Measurements from ENCODE around the gene PRSS12.

Gene PRSS12

GRCh38 chr4:118284169-118284568 lies 68.6 kb downstream of the PRSS12 start:
- DNase-seq (ENCODE audit: low spot score) = no peak
- no peak for TF ChIP-seq CTCF (IDR thresholded peaks at IDR 0.05; ENCODE audit: extremely low read depth, missing control alignments)

- no peak for DNase-seq (ENCODE audit: low spot score)
- no peak for TF ChIP-seq CTCF (IDR thresholded peaks at IDR 0.05; ENCODE audit: extremely low read depth, missing control alignments)
These were observed 70.1 kb downstream of the PRSS12 start for GRCh38 chr4:118282692-118283091.

- DNase-seq (ENCODE audit: low spot score) = no peak
- TF ChIP-seq CTCF (IDR thresholded peaks at IDR 0.05; ENCODE audit: extremely low read depth, missing control alignments) = no peak
These were observed 71.0 kb downstream of the PRSS12 start for GRCh38 chr4:118281611-118282442.

- peak; percentile 46 for TF ChIP-seq CTCF (IDR thresholded peaks at IDR 0.05; ENCODE audit: extremely low read depth, missing control alignments)
- no peak for DNase-seq (ENCODE audit: low spot score)
These were observed 72.1 kb downstream of the PRSS12 start for GRCh38 chr4:118280501-118281218.

GRCh38 chr4:118279920-118280432 lies 72.8 kb downstream of the PRSS12 start:
- no peak for TF ChIP-seq CTCF (IDR thresholded peaks at IDR 0.05; ENCODE audit: extremely low read depth, missing control alignments)
- no peak for DNase-seq (ENCODE audit: low spot score)

GRCh38 chr4:118279328-118279727 lies 73.5 kb downstream of the PRSS12 start:
- TF ChIP-seq CTCF (IDR thresholded peaks at IDR 0.05; ENCODE audit: extremely low read depth, missing control alignments) = no peak
- DNase-seq (ENCODE audit: low spot score) = no peak

All from GM20000 (cell line).